A673 (cell line): ENCODE measurements around the gene PKD2. TPM values are rescaled to one million over a fixed set of nuclear protein-coding genes. Genes with fewer than 3 reads are reported as not detected.

Source experiments
- BruUV-seq: library from RNA; stranded (reverse); fragments of 400-500 nt; replicated peaks from 2 replicates; lab custom pipeline; 2021; lab: Mats Ljungman, UMichigan
- CTCF ChIA-PET: fragments of 300-600 bp; sonication (Branson Sonifier 250); formaldehyde crosslinking; loops from one replicate; lab custom pipeline; 2022; ENCODE audit warnings: antibody characterized with exemption; lab: Charles Lee
- POLR2A ChIA-PET: fragments of 300-600 bp; sonication (Branson Sonifier 250); formaldehyde crosslinking; loops from one replicate; lab custom pipeline; 2022; ENCODE audit warnings: antibody characterized with exemption; ENCODE audit not compliant: low non-redundant PET; lab: Charles Lee
- DNase-seq: peaks from one replicate; pipeline ENCODE4 v3.0.0-alpha.2; 2015; ENCODE audit warnings: low spot score
- H3K27ac ChIP-seq: fragments of 200-600 bp; sonication (generic); 2 replicates; pipeline ENCODE4 v1.5.1; 2016; ENCODE audit warnings: mixed run types, low read depth, mild to moderate bottlenecking, mixed read lengths, antibody characterized with exemption, low read length; ENCODE audit not compliant: poor library complexity, severe bottlenecking
- H3K27me3 ChIP-seq: fragments of 200-600 bp; sonication (generic); replicated peaks from 2 replicates; pipeline ENCODE4 v1.6.1; 2017; ENCODE audit warnings: mixed run types, low read depth, mild to moderate bottlenecking, mixed read lengths, antibody characterized with exemption, low read length; ENCODE audit not compliant: insufficient read depth, poor library complexity
- H3K36me3 ChIP-seq: fragments of 200-600 bp; sonication (generic); 2 replicates; pipeline ENCODE4 v1.6.1; 2016; ENCODE audit warnings: mixed run types, mild to moderate bottlenecking, mixed read lengths, antibody characterized with exemption, low read length; ENCODE audit not compliant: insufficient read depth, poor library complexity, severe bottlenecking
- H3K4me1 ChIP-seq: fragments of 200-600 bp; sonication (generic); 2 replicates; pipeline ENCODE4 v1.6.1; 2017; ENCODE audit warnings: mixed run types, mild to moderate bottlenecking, mixed read lengths, antibody characterized with exemption, low read length; ENCODE audit not compliant: insufficient read depth, poor library complexity, severe bottlenecking
- H3K4me3 ChIP-seq: fragments of 200-600 bp; sonication (generic); 2 replicates; pipeline ENCODE4 v1.5.1; 2016; ENCODE audit warnings: low read depth, mixed run types, mild to moderate bottlenecking, mixed read lengths, low read length; ENCODE audit not compliant: poor library complexity, severe bottlenecking
- H3K9me3 ChIP-seq: fragments of 200-600 bp; sonication (generic); 2 replicates; pipeline ENCODE4 v1.6.1; 2016; ENCODE audit warnings: mixed run types, low read depth, mild to moderate bottlenecking, mixed read lengths, antibody characterized with exemption, low read length; ENCODE audit not compliant: poor library complexity, severe bottlenecking
- CTCF ChIP-seq: fragments of 300-800, 200-600 bp; sonication (generic); conservative IDR thresholded peaks from 2 replicates; pipeline ENCODE4 v1.5.1; 2017; ENCODE audit warnings: low read depth, mild to moderate bottlenecking, antibody characterized with exemption, low read length, moderate library complexity, mixed read lengths
- EZH2 ChIP-seq: fragments of 200-600 bp; sonication (generic); IDR thresholded peaks from 2 replicates; pipeline ENCODE4 v1.6.1; 2017; ENCODE audit warnings: borderline replicate concordance, low read depth, mild to moderate bottlenecking, mixed read lengths, antibody characterized with exemption, low read length; ENCODE audit not compliant: poor library complexity, severe bottlenecking
- intact Hi-C: fragments of 100-400 bp; cut with micrococcal nuclease; formaldehyde crosslinking; loops from one replicate; pipeline ENCODE4 v1.10.0; 2022; ENCODE audit not compliant: unreplicated experiment
- total RNA-seq: library from RNA; stranded (reverse); gene quantifications from 2 replicates; pipeline ENCODE4 v1.2.3, GENCODE V29; 2021

The PKD2 gene
- total RNA-seq, 1 experiment from 2014 or later = 10.0 TPM

GRCh38 chr4:88054229-88054628 is 46.8 kb downstream of the PKD2 start:
- no peaks in the 10 kb centered on the region for H3K27me3 ChIP-seq
- no TSS peak for BruUV-seq
- no peak overlapping the region for H3K27ac ChIP-seq
- H3K36me3 ChIP-seq = no peaks in the 10 kb centered on the region
- no peak overlapping the region for H3K4me3 ChIP-seq
- ChIA-PET POLR2A (no interaction called here), CTCF (no interaction called here)
- DNase-seq = no peak
- intact Hi-C loops = no loop called here
- H3K4me1 ChIP-seq = no peaks in the 10 kb centered on the region
- H3K9me3 ChIP-seq = no peaks in the 10 kb centered on the region
- TF ChIP-seq CTCF = no peak

DNA sequence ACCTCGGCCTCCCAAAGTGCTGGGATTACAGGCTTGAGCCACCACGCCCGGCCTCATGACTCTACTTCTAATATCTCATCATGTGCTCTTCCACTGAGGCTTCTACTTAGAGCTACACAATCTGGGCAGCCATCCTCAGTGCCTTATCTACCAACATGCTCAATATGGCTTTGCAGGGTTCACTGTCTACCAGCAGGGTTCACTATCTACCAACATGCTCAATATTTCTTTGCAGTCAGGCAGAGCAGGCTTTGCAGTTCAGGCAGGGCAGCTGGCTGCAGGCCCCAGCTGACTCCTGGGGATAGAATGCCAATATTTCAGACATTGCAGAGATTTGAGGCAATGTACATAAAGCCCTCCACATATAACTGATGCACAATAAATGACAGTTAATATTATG is 47.5 kb downstream of the PKD2 start:
- 0 out of 2 replicates have a peak, but pooled peaks have one; percentile 25 for TF ChIP-seq CTCF
- no peak for TF ChIP-seq EZH2
- BruUV-seq = no TSS peak
- ChIA-PET CTCF (no interaction called here), POLR2A (no interaction called here)
- H3K36me3 ChIP-seq = no peaks in the 10 kb centered on the region
- H3K9me3 ChIP-seq = no peaks in the 10 kb centered on the region
- no peak overlapping the region for H3K27ac ChIP-seq
- intact Hi-C loops = no loop called here
- no peak overlapping the region for H3K4me3 ChIP-seq
- H3K27me3 ChIP-seq = no peaks in the 10 kb centered on the region
- H3K4me1 ChIP-seq = no peaks in the 10 kb centered on the region
- peak; percentile 6 for DNase-seq

DNA sequence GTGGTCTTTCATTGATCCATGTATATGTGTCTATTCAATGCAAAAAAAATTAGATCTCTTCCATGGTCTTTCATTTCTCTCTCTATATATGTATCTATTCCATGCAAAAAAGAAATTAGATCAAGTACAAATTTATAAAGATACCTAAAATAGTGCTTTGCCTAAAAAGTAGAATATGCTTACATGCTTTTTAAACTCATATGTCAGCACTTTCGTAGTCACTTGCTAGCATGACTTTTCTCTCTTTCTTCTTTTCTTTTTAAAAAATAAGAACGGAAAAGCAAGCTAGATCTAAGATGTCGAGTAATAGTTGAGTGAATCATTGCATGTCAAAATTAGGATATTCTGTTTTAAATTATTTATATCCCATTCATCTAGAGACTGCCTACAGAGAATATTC is 50.9 kb downstream of the PKD2 start:
- TF ChIP-seq EZH2 (no peak), CTCF (no peak)
- Histone ChIP-seq H3K9me3 (no peaks in the 10 kb centered on the region), H3K4me3 (no peak overlapping the region), H3K36me3 (no peaks in the 10 kb centered on the region), H3K27ac (no peak overlapping the region), H3K27me3 (no peaks in the 10 kb centered on the region), H3K4me1 (no peaks in the 10 kb centered on the region)
- no peak for DNase-seq
- no TSS peak for BruUV-seq
- intact Hi-C loops = no loop called here
- ChIA-PET CTCF (no interaction called here), POLR2A (no interaction called here)
